HUES48 (cell line): Measurements from ENCODE around the gene ADAMTS13.

ENCODE experiments used
- H3K27ac ChIP-seq: one replicate; pipeline ENCODE4 v1.7.0; 2013; ENCODE audit warnings: low read depth, low read length, inconsistent platforms
- H3K27me3 ChIP-seq: 2 replicates; pipeline ENCODE4 v1.6.1; 2013; ENCODE audit warnings: mild to moderate bottlenecking, low read length; ENCODE audit not compliant: control insufficient read depth, insufficient read depth
- H3K36me3 ChIP-seq: 2 replicates; pipeline ENCODE4 v1.6.1; 2013; ENCODE audit warnings: low read length; ENCODE audit not compliant: control insufficient read depth, insufficient read depth
- H3K4me1 ChIP-seq: 2 replicates; pipeline ENCODE4 v1.6.1; 2013; ENCODE audit warnings: mild to moderate bottlenecking, low read length; ENCODE audit not compliant: control insufficient read depth, insufficient read depth
- H3K4me3 ChIP-seq: 2 replicates; pipeline ENCODE4 v1.5.1; 2013; ENCODE audit warnings: mild to moderate bottlenecking, low read depth, low read length
- H3K9ac ChIP-seq: 2 replicates; pipeline ENCODE4 v1.6.1; 2013; ENCODE audit warnings: mild to moderate bottlenecking, low read depth, low read length, moderate library complexity
- H3K9me3 ChIP-seq: 2 replicates; pipeline ENCODE4 v1.6.1; 2013; ENCODE audit warnings: low read length; ENCODE audit not compliant: control insufficient read depth, insufficient read depth

The ADAMTS13 gene

GRCh38 chr9:133463864-133464615, 41.9 kb downstream of the ADAMTS13 start:
- Histone ChIP-seq H3K9ac (no peak overlapping the region), H3K27ac (no peak overlapping the region), H3K9me3 (no peaks in the 10 kb centered on the region), H3K36me3 (peaks cover 9% of the 10 kb centered on the region; the same call in 1 of the 2 replicates), H3K27me3 (no peaks in the 10 kb centered on the region), H3K4me1 (peaks cover 11% of the 10 kb centered on the region), H3K4me3 (no peak overlapping the region)

- H3K9ac ChIP-seq, result no peak overlapping the region
- no peaks in the 10 kb centered on the region for H3K9me3 ChIP-seq
- no peaks in the 10 kb centered on the region for H3K27me3 ChIP-seq
- H3K4me1 ChIP-seq, result peaks cover 9% of the 10 kb centered on the region
- H3K4me3 ChIP-seq, result no peak overlapping the region
- peaks cover 9% of the 10 kb centered on the region; the same call in 1 of the 2 replicates for H3K36me3 ChIP-seq
- H3K27ac ChIP-seq, result no peak overlapping the region
Measured at GRCh38 chr9:133464638-133465037, 42.5 kb downstream of the ADAMTS13 start.

GRCh38 chr9:133465984-133466383, 43.8 kb downstream of the ADAMTS13 start:
- no peak overlapping the region for H3K4me3 ChIP-seq
- peaks cover 4% of the 10 kb centered on the region for H3K4me1 ChIP-seq
- H3K27me3 ChIP-seq, result no peaks in the 10 kb centered on the region
- H3K9ac ChIP-seq, result no peak overlapping the region
- H3K27ac ChIP-seq, result no peak overlapping the region
- H3K36me3 ChIP-seq, result peaks cover 9% of the 10 kb centered on the region; the same call in 1 of the 2 replicates
- no peaks in the 10 kb centered on the region for H3K9me3 ChIP-seq

- Histone ChIP-seq H3K27ac (no peak overlapping the region), H3K9me3 (no peaks in the 10 kb centered on the region), H3K9ac (no peak overlapping the region), H3K4me1 (no peaks in the 10 kb centered on the region; the same call in 1 of the 2 replicates), H3K36me3 (peaks cover 15% of the 10 kb centered on the region; the same call in 1 of the 2 replicates), H3K4me3 (no peak overlapping the region), H3K27me3 (no peaks in the 10 kb centered on the region)
Measured at GRCh38 chr9:133467101-133467500, 44.9 kb downstream of the ADAMTS13 start.

- H3K27ac ChIP-seq, result no peak overlapping the region
- no peak overlapping the region for H3K4me3 ChIP-seq
- no peaks in the 10 kb centered on the region for H3K27me3 ChIP-seq
- peaks cover 23% of the 10 kb centered on the region for H3K36me3 ChIP-seq
- H3K9me3 ChIP-seq, result no peaks in the 10 kb centered on the region
- no peaks in the 10 kb centered on the region for H3K4me1 ChIP-seq
- no peak overlapping the region for H3K9ac ChIP-seq
Measured at GRCh38 chr9:133468374-133468773, 46.2 kb downstream of the ADAMTS13 start.

- Histone ChIP-seq H3K4me1 (no peaks in the 10 kb centered on the region), H3K9me3 (no peaks in the 10 kb centered on the region), H3K36me3 (peaks cover 28% of the 10 kb centered on the region), H3K27ac (no peak overlapping the region), H3K9ac (no peak overlapping the region), H3K27me3 (no peaks in the 10 kb centered on the region), H3K4me3 (no peak overlapping the region)
Measured at GRCh38 chr9:133468777-133469421, 46.7 kb downstream of the ADAMTS13 start.

GRCh38 chr9:133470427-133470924, 48.3 kb downstream of the ADAMTS13 start:
- Histone ChIP-seq H3K27me3 (no peaks in the 10 kb centered on the region), H3K9ac (no peak overlapping the region), H3K36me3 (peaks cover 35% of the 10 kb centered on the region), H3K4me1 (no peaks in the 10 kb centered on the region), H3K27ac (no peak overlapping the region), H3K4me3 (no peak overlapping the region), H3K9me3 (no peaks in the 10 kb centered on the region)

- no peaks in the 10 kb centered on the region for H3K9me3 ChIP-seq
- peaks cover 40% of the 10 kb centered on the region for H3K36me3 ChIP-seq
- no peak overlapping the region for H3K9ac ChIP-seq
- H3K4me1 ChIP-seq, result no peaks in the 10 kb centered on the region
- H3K27ac ChIP-seq, result no peak overlapping the region
- no peak overlapping the region for H3K4me3 ChIP-seq
- H3K27me3 ChIP-seq, result no peaks in the 10 kb centered on the region
Measured at GRCh38 chr9:133470988-133471387, 48.8 kb downstream of the ADAMTS13 start.

- H3K27ac ChIP-seq, result no peak overlapping the region
- no peaks in the 10 kb centered on the region for H3K9me3 ChIP-seq
- peaks cover 45% of the 10 kb centered on the region for H3K36me3 ChIP-seq
- H3K27me3 ChIP-seq, result no peaks in the 10 kb centered on the region
- no peak overlapping the region for H3K4me3 ChIP-seq
- no peaks in the 10 kb centered on the region for H3K4me1 ChIP-seq
- no peak overlapping the region for H3K9ac ChIP-seq
Measured at GRCh38 chr9:133471551-133472276, 49.5 kb downstream of the ADAMTS13 start.

GRCh38 chr9:133472277-133472645, 50.1 kb downstream of the ADAMTS13 start:
- Histone ChIP-seq H3K4me3 (no peak overlapping the region), H3K9me3 (no peaks in the 10 kb centered on the region), H3K9ac (no peak overlapping the region), H3K27ac (no peak overlapping the region), H3K4me1 (no peaks in the 10 kb centered on the region), H3K36me3 (peaks cover 50% of the 10 kb centered on the region), H3K27me3 (no peaks in the 10 kb centered on the region)
